Measurements from ENCODE around the gene ZCCHC24. TPM values are rescaled to one million over a fixed set of nuclear protein-coding genes. Genes with fewer than 3 reads are reported as not detected.

The ZCCHC24 gene
- polyA plus RNA-seq, 1 donor from 2014 or later, result 0.80 TPM

DNA sequence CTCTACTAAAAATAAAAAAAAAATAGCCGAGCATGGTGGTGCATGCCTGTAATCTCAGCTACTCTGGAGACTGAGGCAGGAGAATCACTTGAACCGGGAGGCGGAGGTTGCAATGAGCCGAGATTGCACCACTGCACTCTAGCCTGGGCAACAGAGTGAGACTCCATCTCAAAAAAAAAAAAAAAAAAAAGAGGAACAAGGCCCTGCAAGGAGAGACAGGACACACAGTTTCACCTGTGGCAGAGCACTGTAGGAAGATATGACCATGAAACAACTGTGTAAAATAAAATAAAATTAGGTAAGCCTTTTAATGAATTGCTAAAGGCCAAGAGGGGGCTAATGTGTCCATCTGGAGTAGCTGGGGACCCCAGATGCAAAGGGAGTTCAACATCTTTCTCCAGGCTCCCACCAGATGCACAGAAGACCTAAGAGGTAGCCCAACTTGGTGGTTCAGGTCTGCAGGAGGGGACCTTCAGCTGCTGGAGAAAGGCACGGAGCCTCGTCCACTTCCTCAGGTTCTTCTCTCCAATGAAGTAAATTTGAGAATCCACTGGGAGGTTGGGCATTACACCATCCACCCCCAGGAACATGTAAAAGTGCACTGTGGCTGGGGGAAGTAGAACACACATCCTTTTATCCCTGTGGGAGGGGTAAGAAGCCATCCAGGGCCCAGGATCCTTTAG, 85.5 kb downstream of the ZCCHC24 start:
- no peak overlapping the region for H3K27ac Mint-ChIP-seq
- H3K9me3 Mint-ChIP-seq, result peaks cover 0 to 4% (median 0%) of the 10 kb centered on the region in 3 donors
- H3K4me3 Mint-ChIP-seq, result peak overlapping the region in 1 of 4 donors; percentile 37
- peaks cover 18 to 20% (median 19%) of the 10 kb centered on the region in 3 donors for H3K4me1 Mint-ChIP-seq
- H3K36me3 Mint-ChIP-seq, result peaks cover 7% of the 10 kb centered on the region
- H3K27me3 Mint-ChIP-seq, result peaks cover 5% of the 10 kb centered on the region

DNA sequence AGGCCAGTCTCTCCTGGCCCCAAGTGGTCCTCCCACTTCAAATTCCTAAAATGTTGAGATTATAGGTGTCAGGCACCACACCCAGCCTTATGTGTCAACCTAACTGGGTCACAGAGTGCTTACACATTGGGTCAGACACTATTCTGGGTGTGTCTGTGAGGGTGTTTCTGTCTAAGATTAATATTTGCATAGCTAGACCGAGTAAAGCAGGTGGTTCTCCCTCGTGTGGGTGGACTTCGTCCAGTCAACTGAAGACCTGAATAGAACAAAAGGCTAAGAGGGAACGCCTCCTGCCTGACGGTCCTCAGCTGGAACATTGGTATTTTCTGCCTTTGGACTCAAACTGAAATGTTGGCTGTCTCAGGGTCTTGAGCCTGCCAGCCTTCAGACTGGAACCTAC, 86.6 kb downstream of the ZCCHC24 start:
- Mint-ChIP-seq H3K27ac (no peak overlapping the region), H3K4me1 (peaks cover 22 to 28% (median 24%) of the 10 kb centered on the region in 3 donors), H3K36me3 (peaks cover 12% of the 10 kb centered on the region), H3K27me3 (peaks cover 5% of the 10 kb centered on the region), H3K4me3 (peak overlapping the region in 1 of 4 donors; percentile 47), H3K9me3 (no peaks in the 10 kb centered on the region)

DNA sequence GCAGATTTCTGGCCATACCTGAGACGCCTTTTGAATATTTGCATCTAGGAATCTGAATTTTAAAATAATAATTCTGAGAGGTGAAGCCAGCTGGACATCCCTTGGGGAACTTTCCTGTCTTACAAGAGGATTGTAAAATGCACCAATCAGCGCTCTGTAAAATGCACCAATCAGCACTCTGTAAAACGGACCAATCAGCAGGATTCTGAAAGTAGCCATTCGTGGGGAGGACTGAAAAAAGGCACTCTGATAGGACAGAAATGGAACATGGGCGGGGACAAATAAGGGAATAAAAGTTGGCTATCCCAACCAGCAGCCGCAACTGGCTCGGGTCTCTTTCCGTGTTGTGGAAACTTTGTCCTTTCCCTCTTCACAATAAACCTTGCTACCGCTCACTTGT, 88.2 kb downstream of the ZCCHC24 start:
- Mint-ChIP-seq H3K27ac (no peak overlapping the region), H3K4me1 (peaks cover 29 to 33% (median 29%) of the 10 kb centered on the region in 3 donors), H3K27me3 (peaks cover 2% of the 10 kb centered on the region), H3K9me3 (no peaks in the 10 kb centered on the region), H3K36me3 (peaks cover 19% of the 10 kb centered on the region), H3K4me3 (no peak overlapping the region)

DNA sequence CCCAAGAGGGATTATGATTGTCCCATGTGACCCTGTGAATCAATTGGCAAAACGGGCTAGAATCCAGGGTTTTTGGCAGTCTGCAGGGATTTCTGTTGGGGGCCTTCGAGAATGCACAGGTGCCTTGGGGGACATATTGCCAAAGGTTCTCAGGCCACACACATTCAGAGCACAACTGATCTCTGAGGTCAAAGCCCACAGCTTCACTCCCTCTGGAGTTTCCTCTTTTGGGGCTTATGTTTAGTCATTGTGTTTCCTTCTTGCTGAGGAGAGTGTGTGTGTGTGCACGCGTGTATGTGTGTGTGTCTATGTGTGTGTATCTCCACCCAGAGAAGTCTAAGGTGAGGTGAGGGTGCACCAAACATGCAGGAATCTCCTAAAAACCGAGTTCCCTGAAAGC, 89.3 kb downstream of the ZCCHC24 start:
- Mint-ChIP-seq H3K9me3 (no peaks in the 10 kb centered on the region), H3K4me3 (no peak overlapping the region), H3K4me1 (peaks cover 29 to 33% (median 29%) of the 10 kb centered on the region in 3 donors), H3K27ac (peak overlapping the region in 1 of 3 donors; percentile 17), H3K36me3 (peaks cover 17% of the 10 kb centered on the region), H3K27me3 (peaks cover 2% of the 10 kb centered on the region)

DNA sequence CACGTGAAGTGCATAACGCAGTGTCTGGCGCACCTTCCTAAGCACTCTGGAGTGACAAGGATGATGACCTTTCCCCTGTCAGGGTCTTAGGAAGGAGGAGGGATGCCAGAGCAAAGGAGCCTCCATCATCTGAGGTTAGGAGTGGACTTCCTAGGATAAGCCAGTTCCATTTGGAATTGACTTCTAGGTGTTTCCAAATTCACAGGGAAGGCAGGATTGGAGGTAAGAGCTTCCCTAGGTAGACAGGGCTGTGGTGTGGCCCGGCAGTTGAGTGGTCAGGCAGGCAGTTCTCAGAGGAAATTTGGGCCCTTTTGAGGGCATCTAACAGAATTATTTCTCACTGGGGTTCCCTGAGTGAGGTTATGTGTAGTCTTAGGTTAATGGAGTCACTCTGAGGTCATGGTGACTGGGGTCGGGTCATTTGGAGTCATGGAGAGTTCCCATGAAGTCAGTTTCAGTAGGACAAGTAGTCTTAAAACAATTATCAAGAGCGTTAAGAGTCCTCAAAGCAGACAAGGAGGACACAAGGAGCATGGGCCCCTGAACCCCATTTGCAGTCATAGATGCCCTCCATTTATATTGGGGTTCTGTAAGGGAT, 89.9 kb downstream of the ZCCHC24 start:
- peaks cover 17% of the 10 kb centered on the region for H3K36me3 Mint-ChIP-seq
- H3K4me1 Mint-ChIP-seq, result peaks cover 29 to 33% (median 29%) of the 10 kb centered on the region in 3 donors
- peaks cover 2% of the 10 kb centered on the region for H3K27me3 Mint-ChIP-seq
- H3K27ac Mint-ChIP-seq, result peak overlapping the region in 2 of 3 donors; percentile 17 to 31
- H3K4me3 Mint-ChIP-seq, result peak overlapping the region in 1 of 4 donors; percentile 39
- no peaks in the 10 kb centered on the region for H3K9me3 Mint-ChIP-seq

DNA sequence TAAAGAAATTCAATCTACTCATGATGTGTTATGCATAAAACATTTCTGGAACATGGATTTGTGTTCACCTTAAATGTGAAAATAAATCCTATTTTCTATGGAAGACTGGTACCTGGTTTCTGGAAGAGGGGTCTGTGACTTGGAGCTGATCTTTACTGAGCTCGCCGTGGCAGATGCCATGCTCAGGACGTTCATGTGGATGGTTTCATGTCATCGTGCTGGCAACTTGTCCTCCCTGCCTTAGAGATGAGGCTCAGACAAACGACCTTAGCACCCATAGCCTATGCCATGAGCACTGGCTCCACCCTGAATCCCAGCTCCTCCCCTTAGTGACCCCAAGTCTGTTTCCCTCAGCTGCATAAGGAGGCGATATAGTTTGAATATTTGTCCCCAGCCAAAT, 90.8 kb downstream of the ZCCHC24 start:
- Mint-ChIP-seq H3K9me3 (no peaks in the 10 kb centered on the region), H3K4me1 (peaks cover 27 to 33% (median 29%) of the 10 kb centered on the region in 3 donors), H3K27me3 (peaks cover 2% of the 10 kb centered on the region), H3K27ac (peak overlapping the region in 2 of 3 donors; percentile 29 to 63), H3K4me3 (no peak overlapping the region), H3K36me3 (peaks cover 17% of the 10 kb centered on the region)

DNA sequence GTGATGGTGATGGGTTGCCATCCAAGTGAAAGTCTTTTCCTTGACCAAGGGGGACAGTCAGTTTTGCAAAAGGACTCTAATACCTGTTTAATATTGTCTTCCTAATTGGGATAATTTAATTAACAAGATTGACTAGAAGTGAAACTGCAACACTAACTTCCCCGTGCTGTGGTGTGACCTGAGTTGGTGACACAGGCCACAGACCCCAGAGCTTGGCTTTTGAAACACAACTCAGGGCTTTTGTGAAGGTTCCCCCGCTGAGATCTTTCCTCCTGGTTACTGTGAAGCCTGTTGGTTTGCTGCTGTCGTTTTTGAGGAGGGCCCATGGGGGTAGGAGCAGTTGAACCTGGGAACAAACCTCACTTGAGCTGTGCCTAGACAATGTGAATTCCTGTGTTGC, 91.3 kb downstream of the ZCCHC24 start:
- peaks cover 28 to 33% (median 32%) of the 10 kb centered on the region in 3 donors for H3K4me1 Mint-ChIP-seq
- no peaks in the 10 kb centered on the region for H3K9me3 Mint-ChIP-seq
- peaks cover 2% of the 10 kb centered on the region for H3K27me3 Mint-ChIP-seq
- H3K36me3 Mint-ChIP-seq, result peaks cover 17% of the 10 kb centered on the region
- H3K27ac Mint-ChIP-seq, result peak overlapping the region in 2 of 3 donors; percentile 29 to 63
- H3K4me3 Mint-ChIP-seq, result no peak overlapping the region

DNA sequence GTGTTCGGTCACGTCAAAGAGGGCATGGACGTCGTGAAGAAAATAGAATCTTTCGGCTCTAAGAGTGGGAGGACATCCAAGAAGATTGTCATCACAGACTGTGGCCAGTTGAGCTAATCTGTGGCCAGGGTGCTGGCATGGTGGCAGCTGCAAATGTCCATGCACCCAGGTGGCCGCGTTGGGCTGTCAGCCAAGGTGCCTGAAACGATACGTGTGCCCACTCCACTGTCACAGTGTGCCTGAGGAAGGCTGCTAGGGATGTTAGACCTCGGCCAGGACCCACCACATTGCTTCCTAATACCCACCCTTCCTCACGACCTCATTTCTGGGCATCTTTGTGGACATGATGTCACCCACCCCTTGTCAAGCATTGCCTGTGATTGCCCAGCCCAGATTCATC, 91.7 kb downstream of the ZCCHC24 start:
- H3K36me3 Mint-ChIP-seq, result peaks cover 17% of the 10 kb centered on the region
- peaks cover 1% of the 10 kb centered on the region for H3K27me3 Mint-ChIP-seq
- H3K4me1 Mint-ChIP-seq, result peaks cover 27 to 30% (median 29%) of the 10 kb centered on the region in 3 donors
- H3K27ac Mint-ChIP-seq, result peak overlapping the region in 2 of 3 donors; percentile 29 to 63
- H3K9me3 Mint-ChIP-seq, result no peaks in the 10 kb centered on the region
- no peak overlapping the region for H3K4me3 Mint-ChIP-seq

DNA sequence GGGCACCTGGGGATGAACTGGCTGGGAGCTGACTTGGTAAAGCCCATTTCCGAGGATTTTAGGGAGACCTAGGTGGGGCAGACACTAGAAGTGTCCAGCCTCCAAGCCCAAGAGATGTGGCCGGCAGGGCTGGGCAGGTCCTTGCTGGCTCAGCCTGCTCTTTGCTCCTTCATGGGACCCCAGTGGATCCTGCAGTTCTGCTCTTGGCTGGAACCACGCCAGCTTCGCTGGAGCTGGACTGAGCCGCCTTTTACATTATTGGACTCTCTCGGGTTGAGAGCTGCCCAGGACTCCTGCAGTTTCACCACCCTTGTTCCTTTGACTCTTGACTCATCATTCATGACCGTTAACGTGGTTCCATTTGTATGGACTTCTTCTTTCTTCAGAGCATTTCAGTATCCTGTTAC, 92.4 kb downstream of the ZCCHC24 start:
- peaks cover 13% of the 10 kb centered on the region for H3K36me3 Mint-ChIP-seq
- H3K9me3 Mint-ChIP-seq, result no peaks in the 10 kb centered on the region
- no peaks in the 10 kb centered on the region for H3K27me3 Mint-ChIP-seq
- H3K4me1 Mint-ChIP-seq, result peaks cover 29 to 33% (median 31%) of the 10 kb centered on the region in 3 donors
- H3K4me3 Mint-ChIP-seq, result peak overlapping the region in 1 of 4 donors; percentile 35
- H3K27ac Mint-ChIP-seq, result no peak overlapping the region

DNA sequence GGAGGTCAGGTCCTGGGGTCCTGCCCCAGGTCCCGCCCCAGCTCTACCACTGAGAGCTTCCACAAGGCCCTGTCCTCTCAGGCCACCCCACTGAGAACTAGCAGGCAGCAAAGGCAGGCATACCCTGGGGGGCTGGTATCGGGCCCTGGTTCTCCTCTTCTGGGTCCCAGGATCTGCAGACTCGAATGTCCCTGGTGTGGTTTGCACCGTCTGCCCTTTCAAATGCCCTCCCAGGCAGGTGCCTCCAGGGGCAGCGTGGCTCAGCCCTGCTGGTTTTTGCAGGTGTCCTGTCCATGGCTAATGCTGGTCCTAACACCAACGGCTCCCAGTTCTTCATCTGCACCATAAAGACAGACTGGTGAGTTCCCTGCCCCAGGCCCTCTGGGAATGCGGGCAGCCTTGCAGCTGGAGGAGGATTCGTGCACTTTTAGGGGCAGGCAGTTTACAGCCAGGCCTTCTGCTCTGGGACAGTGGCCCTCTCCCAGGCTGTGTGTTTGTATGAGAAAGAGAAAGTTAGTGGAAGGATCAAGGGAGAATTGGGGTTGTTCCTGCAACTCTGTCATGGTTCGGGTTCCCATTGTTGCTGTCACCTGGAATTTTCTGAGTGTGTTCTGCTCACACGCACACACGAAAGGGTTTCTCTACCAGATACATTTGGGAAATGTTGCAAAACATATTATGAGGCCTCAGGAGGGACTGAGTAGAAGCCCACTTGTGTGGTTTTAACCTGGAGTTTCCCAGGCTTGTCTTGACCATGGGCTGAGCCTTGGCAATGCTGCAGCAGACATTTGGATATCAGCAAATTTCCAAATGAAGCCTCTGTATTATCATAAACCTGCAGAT, 93.2 kb downstream of the ZCCHC24 start:
- H3K27me3 Mint-ChIP-seq, result no peaks in the 10 kb centered on the region
- H3K4me1 Mint-ChIP-seq, result peaks cover 29 to 33% (median 32%) of the 10 kb centered on the region in 3 donors
- H3K9me3 Mint-ChIP-seq, result no peaks in the 10 kb centered on the region
- H3K27ac Mint-ChIP-seq, result peak overlapping the region in 1 of 3 donors; percentile 84
- H3K4me3 Mint-ChIP-seq, result peak overlapping the region in 1 of 4 donors; percentile 57
- H3K36me3 Mint-ChIP-seq, result peaks cover 13% of the 10 kb centered on the region

DNA sequence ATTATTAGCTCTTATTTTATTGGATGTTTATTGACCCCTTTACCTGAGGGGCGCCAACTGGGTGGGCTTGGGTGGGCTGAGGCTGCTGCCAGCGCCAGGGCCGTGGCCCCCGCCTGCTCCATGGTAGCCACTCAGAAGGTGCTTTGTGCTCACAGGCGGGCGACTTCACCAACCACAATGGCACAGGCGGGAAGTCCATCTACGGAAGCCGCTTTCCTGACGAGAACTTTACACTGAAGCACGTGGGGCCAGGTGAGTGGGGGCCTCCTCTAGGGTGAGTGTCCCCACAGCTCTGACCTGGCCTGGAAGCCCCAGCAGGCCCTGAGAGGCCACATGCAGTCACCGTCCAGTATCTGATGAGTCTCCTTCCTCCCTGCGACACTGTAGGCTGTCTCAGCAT, 94.1 kb downstream of the ZCCHC24 start:
- peaks cover 13% of the 10 kb centered on the region for H3K36me3 Mint-ChIP-seq
- no peaks in the 10 kb centered on the region for H3K9me3 Mint-ChIP-seq
- peaks cover 29 to 33% (median 32%) of the 10 kb centered on the region in 3 donors for H3K4me1 Mint-ChIP-seq
- peak overlapping the region in 1 of 4 donors; percentile 57 for H3K4me3 Mint-ChIP-seq
- no peak overlapping the region for H3K27ac Mint-ChIP-seq
- H3K27me3 Mint-ChIP-seq, result no peaks in the 10 kb centered on the region

DNA sequence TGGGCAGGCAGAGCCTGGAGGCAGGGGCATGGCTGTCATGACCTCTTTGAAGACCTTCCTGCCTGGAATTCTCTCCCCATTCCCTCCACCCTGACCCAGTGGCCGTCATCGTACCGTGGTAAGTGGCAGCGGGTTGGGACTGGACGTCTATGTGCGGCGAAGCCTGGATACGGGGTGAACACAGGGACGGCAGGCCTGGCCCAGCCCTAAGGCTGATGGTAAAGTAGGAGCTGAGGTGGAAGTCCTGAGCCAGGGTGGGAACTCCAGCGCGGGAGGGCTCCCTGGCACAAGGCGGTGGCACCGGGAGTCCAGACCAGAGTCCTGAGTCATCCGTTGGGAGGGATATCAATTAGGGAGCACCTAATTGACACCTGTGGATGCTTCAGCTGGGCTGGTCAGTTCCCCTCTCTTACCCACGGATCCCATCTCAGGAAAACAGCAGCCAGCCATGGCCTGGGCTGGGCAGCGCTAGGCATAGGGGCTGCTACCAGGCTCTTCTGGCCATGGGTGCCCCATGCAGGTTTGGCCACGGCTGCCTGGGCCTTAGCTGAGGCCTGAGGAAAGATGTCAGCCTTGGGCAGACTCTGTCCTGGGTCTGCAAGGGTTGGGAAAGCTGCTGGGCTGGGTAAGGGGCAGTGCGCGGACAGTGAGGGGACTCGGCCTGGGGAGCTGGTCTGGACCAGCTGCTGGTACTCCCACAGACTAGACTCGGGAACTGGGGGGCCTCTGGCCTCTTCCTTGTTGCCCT, 94.8 kb downstream of the ZCCHC24 start:
- Mint-ChIP-seq H3K36me3 (peaks cover 13% of the 10 kb centered on the region), H3K4me1 (peaks cover 22 to 28% (median 26%) of the 10 kb centered on the region in 3 donors)

DNA sequence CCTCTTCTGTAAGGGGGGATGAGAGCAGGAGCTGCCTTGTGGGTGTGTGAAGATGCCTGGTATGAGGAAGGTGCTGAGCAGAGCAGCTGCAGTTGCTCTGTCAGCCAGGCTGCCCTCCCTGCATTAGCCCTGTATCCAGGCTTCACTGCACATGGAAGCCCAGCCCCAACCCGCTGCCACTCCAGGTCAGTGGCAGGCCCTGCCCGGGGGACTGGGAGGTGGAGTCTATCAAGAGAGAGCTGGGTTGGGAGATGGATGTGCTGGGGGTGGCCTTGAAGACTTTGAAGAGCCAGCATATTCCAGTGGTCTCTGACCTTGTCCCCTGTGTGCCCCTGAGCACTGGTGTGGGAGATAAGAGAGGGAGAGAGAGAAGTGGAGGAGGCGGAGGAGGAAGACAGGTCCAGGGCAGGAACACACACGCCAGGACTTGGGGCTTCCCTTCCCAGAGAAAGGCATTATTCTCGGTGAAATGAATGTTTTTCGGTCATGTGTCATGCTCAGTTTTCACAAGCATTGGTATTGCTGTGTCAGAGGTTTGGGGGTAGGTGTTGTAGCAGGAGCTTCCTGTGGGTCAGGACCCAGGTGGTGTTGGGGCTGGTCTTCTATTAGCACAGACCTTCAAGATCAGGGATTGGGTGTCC, 95.5 kb downstream of the ZCCHC24 start:
- Mint-ChIP-seq H3K36me3 (peaks cover 11% of the 10 kb centered on the region), H3K27ac (peak overlapping the region in 2 of 3 donors; percentile 91 to 95), H3K9me3 (no peaks in the 10 kb centered on the region), H3K27me3 (no peaks in the 10 kb centered on the region), H3K4me3 (peak overlapping the region in 3 of 4 donors; percentile 49 to 57 (median 54)), H3K4me1 (peaks cover 19 to 25% (median 23%) of the 10 kb centered on the region in 3 donors)

More for the DNA sequence above, 94.8 kb downstream of the ZCCHC24 start:
- H3K27me3 Mint-ChIP-seq, result no peaks in the 10 kb centered on the region
- no peaks in the 10 kb centered on the region for H3K9me3 Mint-ChIP-seq
- peak overlapping the region in 1 of 3 donors; percentile 82 for H3K27ac Mint-ChIP-seq
- H3K4me3 Mint-ChIP-seq, result peak overlapping the region in 1 of 4 donors; percentile 57

DNA sequence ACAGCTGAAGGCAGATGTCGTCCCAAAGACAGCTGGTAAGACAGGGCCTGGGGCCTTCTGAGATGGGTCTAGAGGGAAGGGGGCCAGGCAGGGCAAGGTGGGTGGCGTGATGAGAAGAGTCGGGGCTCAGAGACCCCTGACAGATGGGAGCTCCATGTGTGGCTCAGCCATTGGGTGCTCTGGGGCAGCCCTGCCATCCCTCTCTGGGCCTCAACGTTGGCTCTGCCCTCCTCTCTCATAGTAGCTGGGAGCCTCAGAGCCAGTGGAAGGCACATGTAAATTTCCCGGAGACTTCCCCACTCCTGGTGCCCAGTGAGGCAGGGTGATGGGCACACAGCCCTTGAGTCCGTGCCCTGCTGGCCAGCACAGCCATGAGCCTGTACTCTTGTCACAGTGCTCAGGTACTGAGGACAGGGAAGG, 96.3 kb downstream of the ZCCHC24 start:
- Mint-ChIP-seq H3K27me3 (no peaks in the 10 kb centered on the region), H3K27ac (peak overlapping the region; percentile 91 to 95 (median 93)), H3K9me3 (no peaks in the 10 kb centered on the region), H3K36me3 (peaks cover 9% of the 10 kb centered on the region), H3K4me3 (peak overlapping the region; percentile 86 to 92 (median 88)), H3K4me1 (peaks cover 16 to 21% (median 19%) of the 10 kb centered on the region in 3 donors)
